Activated T-cell treated with anti-CD3 and anti-CD28 coated beads, Interleukin-2, amount 50 U/mL, for 4 hours (primary cell): Measurements from ENCODE around the gene SEC22A. TPM values are rescaled to one million over a fixed set of nuclear protein-coding genes. Genes with fewer than 3 reads are reported as not detected.

Experiments
- ATAC-seq, 2 donors: fragments of 200-7000 bp; cut with Tn5 transposase; one replicate each; pipeline ENCODE4 v1.10.0; 2021
- DNase-seq: peaks from one replicate; pipeline ENCODE4 v3.0.0-alpha.2; 2020
- H3K27me3 Mint-ChIP-seq: one replicate; pipeline ENCODE4 v1.8.0; 2021; ENCODE audit warnings: low read depth, mixed read lengths
- H3K36me3 Mint-ChIP-seq: one replicate; pipeline ENCODE4 v1.8.0; 2022; ENCODE audit warnings: mixed read lengths; ENCODE audit not compliant: insufficient read depth
- H3K4me1 Mint-ChIP-seq: one replicate; pipeline ENCODE4 v1.8.0; 2021; ENCODE audit warnings: low read depth, mixed read lengths
- H3K4me3 Mint-ChIP-seq: one replicate; pipeline ENCODE4 v1.8.0; 2021; ENCODE audit warnings: mild to moderate bottlenecking, moderate library complexity, mixed read lengths
- H3K9me3 Mint-ChIP-seq: one replicate; pipeline ENCODE4 v1.8.0; 2021; ENCODE audit warnings: mixed read lengths
- total RNA-seq, 3 donors: library from RNA; stranded (reverse); gene quantifications; one replicate each; pipeline ENCODE4 v1.2.1, GENCODE V29; 2021

The SEC22A gene
- total RNA-seq, 3 donors from 2014 or later = 9.9 to 15.3 (median 14.4) TPM

GRCh38 chr3:123294296-123294938 is 92.7 kb downstream of the SEC22A start:
- Mint-ChIP-seq H3K36me3 (peaks cover 2% of the 10 kb centered on the region), H3K4me3 (no peak overlapping the region), H3K4me1 (no peaks in the 10 kb centered on the region), H3K9me3 (no peaks in the 10 kb centered on the region), H3K27me3 (peaks cover 6% of the 10 kb centered on the region)
- DNase-seq (no peak), ATAC-seq (no peak)

DNA sequence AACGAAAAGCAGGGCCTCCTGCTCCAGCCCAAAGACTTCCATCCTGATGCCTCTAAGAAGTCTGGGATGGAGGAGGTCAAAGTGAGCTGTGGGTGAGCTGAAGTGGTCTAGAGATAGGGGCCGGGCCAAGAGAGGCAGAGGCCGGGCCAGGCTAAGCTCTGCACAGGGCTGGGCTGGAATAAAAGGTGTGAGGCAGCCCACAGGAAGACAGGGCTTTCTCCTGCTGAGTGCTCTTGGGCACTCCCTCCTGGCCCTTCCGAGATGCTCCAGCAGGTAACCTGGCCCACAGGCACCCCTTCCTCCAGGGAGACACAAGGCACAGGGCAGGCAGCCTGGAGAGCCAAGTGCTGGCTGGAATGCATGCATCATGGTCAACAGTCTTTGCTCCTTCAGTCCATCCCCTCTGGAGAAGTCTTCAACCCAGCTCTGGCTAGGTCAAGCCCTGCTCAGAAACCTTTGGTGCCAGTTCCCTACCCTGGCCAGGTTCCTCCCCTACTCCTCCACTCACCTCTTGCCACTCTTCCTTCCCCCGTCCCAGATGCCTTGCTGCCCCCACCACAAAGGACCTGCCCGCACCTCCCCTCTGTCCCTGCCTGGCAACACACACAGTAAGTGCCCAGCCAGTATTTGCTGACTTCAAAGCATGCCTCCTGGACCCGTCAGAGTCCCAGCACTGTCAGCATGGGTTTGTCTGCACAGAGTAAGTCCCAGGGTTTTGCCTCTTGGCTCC is 93.6 kb downstream of the SEC22A start:
- Mint-ChIP-seq H3K4me1 (no peaks in the 10 kb centered on the region), H3K36me3 (peaks cover 2% of the 10 kb centered on the region), H3K4me3 (no peak overlapping the region), H3K9me3 (no peaks in the 10 kb centered on the region), H3K27me3 (peaks cover 6% of the 10 kb centered on the region)
- DNase-seq = no peak
- ATAC-seq = no peak

- H3K4me3 Mint-ChIP-seq = no peak overlapping the region
- ATAC-seq (no peak), DNase-seq (no peak)
- no peaks in the 10 kb centered on the region for H3K4me1 Mint-ChIP-seq
- no peaks in the 10 kb centered on the region for H3K9me3 Mint-ChIP-seq
- peaks cover 6% of the 10 kb centered on the region for H3K27me3 Mint-ChIP-seq
- H3K36me3 Mint-ChIP-seq = peaks cover 2% of the 10 kb centered on the region
These were observed 94.1 kb downstream of the SEC22A start for GRCh38 chr3:123295901-123296250.

- no peak overlapping the region for H3K4me3 Mint-ChIP-seq
- no peak for ATAC-seq
- H3K36me3 Mint-ChIP-seq = peaks cover 2% of the 10 kb centered on the region
- no peak for DNase-seq
- no peaks in the 10 kb centered on the region for H3K9me3 Mint-ChIP-seq
- no peaks in the 10 kb centered on the region for H3K4me1 Mint-ChIP-seq
- H3K27me3 Mint-ChIP-seq = peaks cover 6% of the 10 kb centered on the region
These were observed 94.5 kb downstream of the SEC22A start for GRCh38 chr3:123296261-123296660.

DNA sequence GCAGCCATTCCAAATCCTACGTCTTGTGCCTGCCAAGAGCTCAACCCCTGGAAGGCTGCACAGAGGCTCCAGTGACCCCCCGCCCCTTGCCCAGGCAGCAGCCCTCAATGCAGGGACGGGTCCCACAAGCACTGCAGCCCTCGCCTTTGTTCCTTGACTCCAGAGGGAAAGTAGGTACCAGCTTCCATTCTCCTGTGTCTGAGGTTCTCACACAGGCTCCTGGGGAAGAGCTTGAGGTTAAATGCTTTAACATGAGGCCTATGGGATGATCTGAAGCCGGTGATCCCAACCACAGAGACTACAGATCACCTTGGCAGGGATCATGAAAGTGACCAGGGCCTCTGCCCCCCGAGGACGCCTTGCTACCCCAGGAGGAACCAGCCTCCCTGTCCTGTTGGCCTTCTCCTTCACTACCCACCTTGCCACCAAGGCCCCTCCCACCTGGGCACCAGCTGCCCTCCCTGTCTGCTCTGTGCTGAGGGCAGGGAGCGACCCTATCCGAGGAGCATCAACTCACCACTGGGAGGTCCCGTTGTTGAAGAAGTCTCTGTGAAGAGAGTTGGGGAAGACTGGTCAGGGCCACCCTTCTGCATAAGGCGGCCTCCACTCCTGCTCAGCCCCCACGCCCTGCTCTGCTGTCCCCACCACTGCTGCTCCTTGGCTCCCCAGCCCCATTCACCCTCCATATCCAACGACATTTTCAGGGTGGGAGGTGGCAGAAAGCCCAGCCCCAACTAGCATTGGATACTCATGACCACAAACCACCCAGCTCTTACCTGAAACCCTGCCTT is 95.3 kb downstream of the SEC22A start:
- ATAC-seq = no peak
- Mint-ChIP-seq H3K4me3 (no peak overlapping the region), H3K36me3 (peaks cover 2% of the 10 kb centered on the region), H3K4me1 (no peaks in the 10 kb centered on the region), H3K9me3 (no peaks in the 10 kb centered on the region), H3K27me3 (peaks cover 6% of the 10 kb centered on the region)
- no peak for DNase-seq

GRCh38 chr3:123297627-123297899 is 95.8 kb downstream of the SEC22A start:
- no peak overlapping the region for H3K4me3 Mint-ChIP-seq
- H3K36me3 Mint-ChIP-seq = peaks cover 2% of the 10 kb centered on the region
- DNase-seq (no peak), ATAC-seq (no peak)
- no peaks in the 10 kb centered on the region for H3K4me1 Mint-ChIP-seq
- H3K27me3 Mint-ChIP-seq = peaks cover 3% of the 10 kb centered on the region
- H3K9me3 Mint-ChIP-seq = no peaks in the 10 kb centered on the region

DNA sequence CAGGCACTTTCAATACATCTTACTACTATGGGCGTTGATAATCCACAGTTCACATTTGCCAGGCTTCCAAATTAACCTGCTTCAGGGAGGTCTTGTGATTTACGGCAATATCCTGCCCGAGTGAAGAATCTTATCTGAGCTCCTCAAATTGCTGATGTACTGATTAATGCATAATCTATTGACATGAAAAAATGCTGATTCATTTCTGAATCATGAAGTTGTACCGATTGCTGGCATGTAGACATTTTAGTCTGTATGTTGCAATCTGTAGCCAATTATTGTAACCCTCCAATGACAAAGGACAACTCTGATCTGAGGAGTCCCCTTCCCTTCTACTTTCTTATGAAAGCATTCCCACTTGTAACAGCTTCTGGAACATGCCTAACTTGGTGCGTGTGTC is 97.2 kb downstream of the SEC22A start:
- Mint-ChIP-seq H3K36me3 (peaks cover 2% of the 10 kb centered on the region), H3K4me1 (no peaks in the 10 kb centered on the region), H3K4me3 (no peak overlapping the region), H3K27me3 (no peaks in the 10 kb centered on the region), H3K9me3 (no peaks in the 10 kb centered on the region)
- ATAC-seq = no peak
- no peak for DNase-seq

GRCh38 chr3:123299581-123299980 is 97.8 kb downstream of the SEC22A start:
- DNase-seq (no peak), ATAC-seq (no peak)
- H3K4me1 Mint-ChIP-seq = no peaks in the 10 kb centered on the region
- H3K9me3 Mint-ChIP-seq = no peaks in the 10 kb centered on the region
- peaks cover under 1% of the 10 kb centered on the region for H3K36me3 Mint-ChIP-seq
- H3K4me3 Mint-ChIP-seq = no peak overlapping the region
- no peaks in the 10 kb centered on the region for H3K27me3 Mint-ChIP-seq

DNA sequence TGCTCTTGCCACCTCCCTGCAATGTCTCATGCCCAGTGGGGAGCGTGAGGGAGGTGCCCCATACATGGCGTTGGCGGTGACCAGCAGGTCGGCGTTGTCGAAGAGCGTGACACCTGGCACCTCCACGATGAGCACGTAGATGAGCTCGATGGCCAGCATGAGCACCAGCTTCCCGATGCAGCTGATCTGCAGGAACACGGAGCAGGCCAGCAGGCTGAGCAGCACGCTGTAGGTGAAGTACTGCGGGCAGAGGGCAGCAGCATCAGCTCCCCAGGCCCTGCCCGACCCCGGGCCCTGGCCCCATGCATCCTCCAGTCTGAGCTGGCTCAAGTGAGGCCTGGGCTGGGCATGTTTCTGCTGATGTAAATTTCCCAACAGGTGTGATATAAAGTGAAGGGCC is 98.3 kb downstream of the SEC22A start:
- Mint-ChIP-seq H3K9me3 (no peaks in the 10 kb centered on the region), H3K4me1 (no peaks in the 10 kb centered on the region), H3K4me3 (no peak overlapping the region), H3K27me3 (no peaks in the 10 kb centered on the region), H3K36me3 (no peaks in the 10 kb centered on the region)
- DNase-seq (no peak), ATAC-seq (no peak)

GRCh38 chr3:123300583-123300982 is 98.8 kb downstream of the SEC22A start:
- DNase-seq = no peak
- no peaks in the 10 kb centered on the region for H3K27me3 Mint-ChIP-seq
- no peaks in the 10 kb centered on the region for H3K36me3 Mint-ChIP-seq
- ATAC-seq = no peak
- no peaks in the 10 kb centered on the region for H3K4me1 Mint-ChIP-seq
- no peak overlapping the region for H3K4me3 Mint-ChIP-seq
- no peaks in the 10 kb centered on the region for H3K9me3 Mint-ChIP-seq

DNA sequence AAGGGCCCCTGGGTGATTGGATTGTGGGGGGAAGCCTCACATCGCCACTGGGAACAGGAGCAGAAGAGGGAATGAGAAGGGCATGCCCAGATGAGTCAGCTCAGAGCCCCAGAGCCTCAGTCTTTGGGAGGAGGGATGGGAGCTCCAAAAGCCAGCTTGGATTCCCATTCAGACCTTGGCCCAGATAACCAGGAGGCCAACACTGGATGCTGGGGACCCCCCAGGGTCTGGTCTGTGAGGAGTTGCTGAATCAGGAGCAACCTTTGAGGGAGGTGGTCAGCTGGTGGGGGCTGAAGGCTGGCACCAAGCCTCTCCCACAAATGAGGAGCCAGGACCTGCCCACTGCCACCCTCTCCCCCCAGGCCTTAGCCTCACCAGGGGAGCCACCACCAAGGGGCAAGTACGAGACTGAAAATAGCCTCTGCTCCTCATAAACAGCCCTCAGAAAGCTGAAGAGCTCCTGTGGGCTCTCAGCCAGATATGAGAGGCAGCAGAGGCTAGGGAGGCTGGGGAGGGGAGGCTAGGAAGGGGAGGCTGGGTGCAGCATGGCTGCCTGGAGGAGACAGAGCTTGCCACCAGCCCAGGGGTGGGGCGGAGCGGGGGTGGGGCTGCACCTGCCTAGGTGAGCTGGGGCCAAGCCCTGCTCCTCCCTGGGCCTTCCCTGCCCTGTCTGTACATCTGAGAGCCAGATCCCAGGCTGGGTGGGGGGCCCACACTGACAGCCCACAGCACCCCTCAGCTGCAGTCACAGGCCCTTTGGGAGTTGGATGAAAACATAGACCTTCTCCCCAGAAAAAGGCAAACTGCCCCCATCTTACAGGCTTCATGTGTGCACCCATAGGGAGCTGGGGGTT is 99.8 kb downstream of the SEC22A start:
- DNase-seq (no peak), ATAC-seq (no peak)
- H3K4me3 Mint-ChIP-seq = no peak overlapping the region
- H3K9me3 Mint-ChIP-seq = no peaks in the 10 kb centered on the region
- H3K36me3 Mint-ChIP-seq = no peaks in the 10 kb centered on the region
- H3K27me3 Mint-ChIP-seq = no peaks in the 10 kb centered on the region
- no peaks in the 10 kb centered on the region for H3K4me1 Mint-ChIP-seq

GRCh38 chr3:123302961-123303360 is 101.2 kb downstream of the SEC22A start:
- Mint-ChIP-seq H3K4me1 (no peaks in the 10 kb centered on the region), H3K4me3 (no peak overlapping the region), H3K27me3 (no peaks in the 10 kb centered on the region), H3K36me3 (no peaks in the 10 kb centered on the region), H3K9me3 (no peaks in the 10 kb centered on the region)
- ATAC-seq (no peak), DNase-seq (no peak)

- Mint-ChIP-seq H3K27me3 (no peaks in the 10 kb centered on the region), H3K4me3 (no peak overlapping the region), H3K36me3 (no peaks in the 10 kb centered on the region), H3K9me3 (no peaks in the 10 kb centered on the region), H3K4me1 (no peaks in the 10 kb centered on the region)
- DNase-seq (no peak), ATAC-seq (no peak)
These were observed 102.3 kb downstream of the SEC22A start for GRCh38 chr3:123303976-123304560.

DNA sequence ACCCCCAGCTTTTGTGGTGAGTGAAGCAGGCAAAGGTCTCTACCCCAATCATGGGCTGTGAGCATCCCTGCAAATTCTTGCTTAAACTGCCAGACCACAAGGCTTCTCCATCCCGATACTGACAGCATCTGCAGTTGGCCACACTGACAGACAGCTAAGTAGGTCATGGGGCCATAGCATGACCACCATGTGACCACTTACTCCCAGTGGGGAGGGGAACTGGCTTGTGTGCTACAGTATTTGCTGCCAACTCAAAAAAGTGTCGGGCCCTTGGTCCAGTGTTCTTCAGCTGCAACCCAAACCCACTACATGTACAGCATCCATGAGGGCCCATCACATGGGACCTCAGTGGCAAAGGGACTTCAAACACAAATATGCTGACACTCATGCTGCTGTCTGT is 103.4 kb downstream of the SEC22A start:
- Mint-ChIP-seq H3K4me1 (no peaks in the 10 kb centered on the region), H3K36me3 (no peaks in the 10 kb centered on the region), H3K9me3 (no peaks in the 10 kb centered on the region), H3K4me3 (no peak overlapping the region), H3K27me3 (no peaks in the 10 kb centered on the region)
- DNase-seq (no peak), ATAC-seq (no peak)
